GM12801 (cell line): Measurements from ENCODE around the gene HPD.

ENCODE experiments used
- TF ChIP-seq, protein P1 (sequence below): IDR thresholded peaks from one replicate; pipeline ENCODE4 v1.5.1; 2011; ENCODE audit warnings: control low read depth; ENCODE audit not compliant: insufficient read length; ENCODE audit errors: extremely low read depth

HPD gene

DNA sequence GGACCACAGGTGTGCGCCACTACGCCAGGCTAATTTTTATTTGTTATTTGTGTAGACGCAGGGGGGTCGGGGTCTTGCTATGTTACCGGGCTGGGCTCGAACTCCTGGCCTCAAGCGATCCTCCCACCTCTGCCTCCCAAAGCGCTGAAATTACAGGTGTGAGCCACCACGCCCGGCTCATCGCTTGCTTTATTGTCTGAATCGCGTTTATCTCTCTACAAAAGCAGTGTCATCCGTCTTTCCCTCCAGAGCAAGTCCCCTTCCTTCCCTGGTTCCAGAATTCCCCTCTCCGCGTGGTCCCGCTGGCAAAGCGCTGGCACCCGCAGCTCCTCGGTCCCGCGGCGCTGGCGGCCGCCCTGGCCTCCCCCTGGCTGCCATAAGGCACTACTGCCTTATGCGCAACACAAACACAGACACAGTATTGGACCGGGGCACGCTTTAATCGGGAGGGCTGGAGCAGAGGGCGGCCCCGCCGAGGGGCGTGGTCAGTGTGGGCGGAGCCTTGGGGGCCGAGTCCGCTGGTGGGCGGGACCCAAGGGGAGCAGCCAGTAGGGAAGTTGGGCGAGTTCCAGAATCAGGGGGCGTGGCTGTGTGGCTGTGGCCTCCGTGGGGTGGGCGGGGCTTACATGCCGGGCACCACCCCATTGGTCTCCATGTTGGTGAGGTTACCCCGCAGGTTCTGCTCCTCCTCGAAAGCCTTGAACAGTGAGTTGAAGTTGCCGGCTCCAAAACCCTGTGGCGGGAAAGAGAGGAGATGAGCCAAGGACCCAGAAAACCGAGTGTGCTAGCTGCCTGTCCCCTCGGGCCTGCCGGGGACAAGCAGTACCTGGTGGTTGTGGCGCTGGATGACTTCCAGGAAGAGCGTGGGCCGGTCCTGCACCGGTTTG lies 19.3 kb downstream of the HPD start:
- TF ChIP-seq, protein P1, sequence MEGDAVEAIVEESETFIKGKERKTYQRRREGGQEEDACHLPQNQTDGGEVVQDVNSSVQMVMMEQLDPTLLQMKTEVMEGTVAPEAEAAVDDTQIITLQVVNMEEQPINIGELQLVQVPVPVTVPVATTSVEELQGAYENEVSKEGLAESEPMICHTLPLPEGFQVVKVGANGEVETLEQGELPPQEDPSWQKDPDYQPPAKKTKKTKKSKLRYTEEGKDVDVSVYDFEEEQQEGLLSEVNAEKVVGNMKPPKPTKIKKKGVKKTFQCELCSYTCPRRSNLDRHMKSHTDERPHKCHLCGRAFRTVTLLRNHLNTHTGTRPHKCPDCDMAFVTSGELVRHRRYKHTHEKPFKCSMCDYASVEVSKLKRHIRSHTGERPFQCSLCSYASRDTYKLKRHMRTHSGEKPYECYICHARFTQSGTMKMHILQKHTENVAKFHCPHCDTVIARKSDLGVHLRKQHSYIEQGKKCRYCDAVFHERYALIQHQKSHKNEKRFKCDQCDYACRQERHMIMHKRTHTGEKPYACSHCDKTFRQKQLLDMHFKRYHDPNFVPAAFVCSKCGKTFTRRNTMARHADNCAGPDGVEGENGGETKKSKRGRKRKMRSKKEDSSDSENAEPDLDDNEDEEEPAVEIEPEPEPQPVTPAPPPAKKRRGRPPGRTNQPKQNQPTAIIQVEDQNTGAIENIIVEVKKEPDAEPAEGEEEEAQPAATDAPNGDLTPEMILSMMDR: no peak

DNA sequence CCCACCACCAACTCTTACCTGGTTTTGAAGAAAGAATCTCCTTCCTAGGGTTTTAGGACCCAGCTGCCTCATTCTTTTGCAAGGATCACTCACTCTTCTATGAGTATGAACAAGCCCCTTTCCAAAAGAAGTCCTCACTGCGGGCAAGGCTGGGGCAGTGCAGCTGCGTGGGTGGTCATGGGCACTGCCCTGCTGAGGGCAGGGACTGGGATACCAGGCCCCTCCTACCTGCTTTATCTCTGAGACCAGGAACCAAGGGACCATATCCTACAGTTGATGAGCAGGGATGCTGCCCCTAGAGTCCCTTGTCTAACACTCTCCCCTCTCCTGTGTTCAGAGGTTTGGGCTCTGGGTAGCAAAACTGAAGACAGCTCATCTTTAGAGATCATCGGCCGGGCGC lies 20.5 kb downstream of the HPD start:
- TF ChIP-seq, protein P1: no peak

DNA sequence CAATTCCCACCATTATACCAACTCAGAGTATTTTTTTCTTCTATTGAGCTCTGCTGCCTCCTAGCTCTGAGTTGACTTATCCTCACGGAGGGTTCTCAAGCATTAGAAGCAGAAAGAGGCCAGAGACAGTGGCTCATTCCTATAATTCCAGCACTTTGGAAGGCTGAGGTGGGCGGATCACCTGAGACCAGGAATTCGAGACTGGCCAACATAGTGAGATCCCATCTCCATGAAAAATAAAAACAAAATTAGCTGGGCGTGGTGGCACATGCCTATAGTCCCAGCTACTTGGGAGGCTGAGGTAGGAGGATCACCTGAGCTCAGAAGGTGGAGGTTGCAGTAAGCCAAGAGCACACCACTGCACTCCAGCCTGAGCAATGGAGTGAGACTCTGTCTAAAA lies 21.0 kb downstream of the HPD start:
- TF ChIP-seq, protein P1: no peak

DNA sequence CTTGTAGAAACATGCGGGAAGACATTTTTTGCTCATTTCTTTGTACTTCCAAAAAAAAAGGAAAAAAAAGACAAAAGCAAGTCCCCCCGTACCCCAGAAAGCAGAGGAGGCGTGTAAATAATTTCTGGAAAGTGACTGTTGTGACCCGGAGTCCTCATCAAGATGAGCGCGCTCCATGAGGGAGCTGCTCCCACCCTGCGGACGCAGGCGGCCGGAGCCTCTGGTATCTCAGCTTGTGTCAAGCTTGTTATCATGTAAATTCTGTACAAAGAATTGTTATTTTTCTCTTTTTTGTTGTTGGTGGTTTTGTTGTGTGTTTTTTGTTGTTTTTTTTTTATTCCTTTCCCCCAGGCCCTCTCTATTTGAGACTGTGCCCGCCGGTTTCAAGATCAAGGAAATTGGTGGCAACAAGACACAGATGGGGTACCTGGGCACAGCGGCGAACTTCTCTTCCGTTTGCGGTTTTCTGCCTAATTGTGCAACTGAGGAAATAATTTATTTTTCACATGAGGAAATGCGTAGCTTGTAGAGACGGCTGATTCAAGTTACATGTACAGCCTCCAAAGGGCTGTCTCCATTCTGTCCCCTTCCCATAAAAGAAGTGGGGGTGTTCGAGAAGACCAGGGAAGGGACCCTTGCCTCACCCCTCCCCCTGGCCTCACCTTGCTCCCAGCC lies 27.0 kb downstream of the HPD start:
- TF ChIP-seq, protein P1: no peak

DNA sequence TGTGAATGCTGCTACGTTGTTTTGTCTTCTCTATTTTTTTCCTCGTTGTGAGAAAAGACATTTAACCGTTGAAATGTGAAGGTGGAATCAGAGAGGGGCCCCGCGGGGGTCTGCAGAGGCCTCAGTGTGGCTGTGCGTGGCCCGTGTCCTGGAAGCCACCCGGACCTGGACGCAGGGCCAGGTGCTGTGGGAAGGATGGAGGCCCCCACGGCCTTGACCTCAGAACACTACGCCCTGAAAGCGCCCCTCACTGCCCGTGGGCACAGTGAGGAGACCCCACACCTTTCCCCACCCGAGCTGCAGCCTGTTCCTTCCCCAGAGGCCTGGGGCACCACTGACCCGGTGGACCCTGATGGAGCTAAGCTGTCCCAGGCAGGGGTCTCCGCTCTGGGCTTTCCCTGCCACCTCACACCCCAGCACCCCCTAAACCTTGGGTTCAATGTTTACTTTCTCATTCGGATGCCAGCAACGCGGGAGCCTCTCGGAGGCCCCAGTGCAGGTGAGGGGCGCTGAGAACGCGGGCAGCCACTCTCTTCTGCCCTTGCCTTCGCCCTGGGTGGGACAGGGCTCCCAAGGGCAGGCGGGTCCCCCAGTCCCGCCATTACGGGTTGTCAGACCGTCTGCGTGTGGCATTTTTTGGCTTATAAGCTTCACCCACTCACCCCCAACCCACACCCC lies 27.9 kb downstream of the HPD start:
- TF ChIP-seq, protein P1: no peak

DNA sequence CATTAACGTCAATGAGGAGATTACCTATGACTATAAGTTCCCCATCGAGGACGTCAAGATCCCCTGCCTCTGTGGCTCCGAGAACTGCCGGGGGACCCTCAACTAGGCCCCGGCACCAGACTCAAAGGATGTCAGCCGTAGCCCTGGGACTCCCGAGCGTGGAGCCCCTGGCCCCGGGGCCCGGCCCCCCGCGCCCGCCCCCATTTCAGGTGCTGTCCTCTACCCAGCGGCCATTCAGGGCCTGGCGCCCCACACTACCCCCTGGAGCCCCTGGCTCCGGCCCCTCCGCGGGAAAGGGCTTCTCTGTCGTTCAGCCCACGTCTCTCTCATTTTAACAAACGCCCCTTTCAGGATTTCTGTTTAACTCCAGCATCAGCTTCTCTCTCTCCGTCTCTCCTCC lies 28.5 kb downstream of the HPD start:
- TF ChIP-seq, protein P1: no peak

DNA sequence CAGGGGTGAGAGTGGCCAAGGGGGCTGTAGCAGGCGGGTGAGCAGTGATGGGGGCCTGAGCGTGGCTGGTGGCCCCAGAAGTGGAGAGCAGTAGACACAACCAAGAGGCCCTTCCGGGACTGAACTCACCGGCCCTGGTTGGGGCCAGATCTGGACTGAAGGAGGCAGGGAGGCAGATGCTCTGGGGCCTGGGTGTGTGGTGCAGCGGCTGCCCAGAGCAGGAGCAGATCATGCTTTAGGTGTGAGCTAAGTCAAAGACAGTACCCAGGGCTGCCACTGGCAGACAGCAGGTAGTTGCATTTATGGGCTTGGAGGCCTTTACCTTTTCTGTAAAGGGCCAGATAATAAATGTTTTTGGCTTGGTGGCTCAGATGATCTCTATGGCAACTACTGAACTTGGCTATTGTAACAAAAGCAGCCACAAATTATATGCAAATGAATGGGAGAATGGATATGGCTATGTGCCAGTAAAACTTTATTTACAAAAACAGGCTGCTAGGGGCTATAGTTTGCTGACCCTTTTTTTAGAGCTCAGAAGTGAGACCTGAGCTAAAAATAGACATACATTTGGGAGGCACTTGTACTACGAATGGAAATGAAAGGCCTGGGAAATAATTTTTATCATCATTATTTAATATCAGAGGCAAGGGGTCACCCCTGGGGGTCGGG lies 29.3 kb downstream of the HPD start:
- TF ChIP-seq, protein P1: no peak
